HG02852 (cell line): ENCODE results near the gene ITPA.
"Not testable (repeated sequence)": the region's sequence is repeated elsewhere in the genome, so short reads cannot be mapped to it uniquely, and the experiment has no call there.

ENCODE experiments used
- ATAC-seq: cut with Tn5 transposase; IDR thresholded peaks from one replicate; pipeline ENCODE4 v1.9.1; 2021; ENCODE audit warnings: mild to moderate bottlenecking, moderate library complexity; ENCODE audit not compliant: unreplicated experiment

ITPA gene

GRCh38 chr20:3195590-3196237 lies 13.6 kb upstream of the ITPA start:
- ATAC-seq: no peak

GRCh38 chr20:3199206-3199605 lies 10.1 kb upstream of the ITPA start:
- no peak for ATAC-seq

- ATAC-seq: no peak
These were observed 9.1 kb upstream of the ITPA start for GRCh38 chr20:3199976-3200755.

GRCh38 chr20:3202965-3203314 lies 6.4 kb upstream of the ITPA start:
- no peak for ATAC-seq

GRCh38 chr20:3203315-3204123 lies 5.8 kb upstream of the ITPA start:
- ATAC-seq: peak; percentile 30

GRCh38 chr20:3204124-3204794 lies 5.0 kb upstream of the ITPA start, which contains the start of gene DDRGK1:
Gene DDRGK1 (minus strand): TSS chr20:3204682. CDS start chr20:3204627, 55 bp downstream.
- peak; percentile 81 for ATAC-seq

- ATAC-seq: no peak
These were observed 477 bp upstream of the ITPA start for GRCh38 chr20:3208786-3209256.

- ATAC-seq: no peak
These were observed 634 bp downstream of the ITPA start for GRCh38 chr20:3209946-3210317.

GRCh38 chr20:3210346-3210745 lies 1.0 kb downstream of the ITPA start:
- ATAC-seq: no peak

GRCh38 chr20:3213226-3213625 lies 3.9 kb downstream of the ITPA start:
- no peak for ATAC-seq

GRCh38 chr20:3215359-3215917 lies 6.1 kb downstream of the ITPA start:
- not testable (repeated sequence) for ATAC-seq

- peak; percentile 67 for ATAC-seq
These were observed 9.2 kb downstream of the ITPA start for GRCh38 chr20:3218307-3218988.

GRCh38 chr20:3221398-3222226 lies 12.3 kb downstream of the ITPA start:
- no peak for ATAC-seq

GRCh38 chr20:3222635-3223600 lies 13.6 kb downstream of the ITPA start:
- ATAC-seq: peak; percentile 45

- no peak for ATAC-seq
These were observed 14.3 kb downstream of the ITPA start for GRCh38 chr20:3223651-3223993.

- no peak for ATAC-seq
These were observed 14.8 kb downstream of the ITPA start for GRCh38 chr20:3223994-3224680.

- ATAC-seq: no peak
These were observed 15.6 kb downstream of the ITPA start for GRCh38 chr20:3224681-3225421.
